H9 (cell line): Measurements from ENCODE around the gene ERCC8. TPM values are rescaled to one million over a fixed set of nuclear protein-coding genes. Genes with fewer than 3 reads are reported as not detected.

Source experiments
- DNase-seq: peaks from one replicate; pipeline ENCODE4 v3.0.0-alpha.2; 2017
- H2AFZ ChIP-seq: one replicate; pipeline ENCODE4 v1.6.1; 2013; ENCODE audit warnings: mild to moderate bottlenecking, low read length, control low read depth, moderate library complexity
- H2AK5ac ChIP-seq: 2 replicates; pipeline ENCODE4 v1.6.1; 2013; ENCODE audit warnings: low read length, control low read depth, mixed read lengths; ENCODE audit not compliant: insufficient read length
- H2BK120ac ChIP-seq: one replicate; pipeline ENCODE4 v1.6.1; 2013; ENCODE audit warnings: low read depth, mild to moderate bottlenecking, low read length, control low read depth, inconsistent platforms; ENCODE audit not compliant: poor library complexity, severe bottlenecking
- H2BK12ac ChIP-seq: 2 replicates; pipeline ENCODE4 v1.6.1; 2013; ENCODE audit warnings: low read length, control low read depth, mixed read lengths, low read depth; ENCODE audit not compliant: insufficient read length
- H2BK15ac ChIP-seq: 2 replicates; pipeline ENCODE4 v1.6.1; 2013; ENCODE audit warnings: low read depth, low read length, control low read depth
- H2BK20ac ChIP-seq: one replicate; pipeline ENCODE4 v1.6.1; 2013; ENCODE audit warnings: low read depth, mild to moderate bottlenecking, low read length, control low read depth, inconsistent platforms; ENCODE audit not compliant: poor library complexity, severe bottlenecking
- H2BK5ac ChIP-seq: 2 replicates; pipeline ENCODE4 v1.6.1; 2013; ENCODE audit warnings: low read length, control low read depth, mixed read lengths; ENCODE audit not compliant: insufficient read length
- H3K14ac ChIP-seq: 2 replicates; pipeline ENCODE4 v1.6.1; 2013; ENCODE audit warnings: low read length, control low read depth; ENCODE audit not compliant: insufficient read depth
- H3K18ac ChIP-seq: 2 replicates; pipeline ENCODE4 v1.6.1; 2013; ENCODE audit warnings: low read depth, mild to moderate bottlenecking, mixed read lengths, low read length, control low read depth; ENCODE audit not compliant: insufficient read length
- H3K23ac ChIP-seq: 2 replicates; pipeline ENCODE4 v1.6.1; 2013; ENCODE audit warnings: low read length, control low read depth, mixed read lengths, low read depth; ENCODE audit not compliant: insufficient read length
- H3K23me2 ChIP-seq: 2 replicates; pipeline ENCODE4 v1.6.1; 2013; ENCODE audit warnings: low read depth, mild to moderate bottlenecking, mixed read lengths, low read length, control low read depth; ENCODE audit not compliant: insufficient read length, poor library complexity, severe bottlenecking
- H3K27ac ChIP-seq: 2 replicates; pipeline ENCODE4 v1.5.1; 2013; ENCODE audit warnings: low read length, control low read depth, mixed read lengths, low read depth; ENCODE audit not compliant: insufficient read length
- H3K27me3 ChIP-seq: 2 replicates; pipeline ENCODE4 v1.6.1; 2013; ENCODE audit warnings: low read length, control low read depth, inconsistent platforms; ENCODE audit not compliant: insufficient read depth
- H3K4ac ChIP-seq: 2 replicates; pipeline ENCODE4 v1.6.1; 2013; ENCODE audit warnings: low read depth, mild to moderate bottlenecking, control low read depth, inconsistent platforms, low read length, moderate library complexity
- H3K4me1 ChIP-seq: 2 replicates; pipeline ENCODE4 v1.6.1; 2013; ENCODE audit warnings: low read length, control low read depth, inconsistent platforms; ENCODE audit not compliant: insufficient read depth
- H3K4me2 ChIP-seq: 2 replicates; pipeline ENCODE4 v1.6.1; 2013; ENCODE audit warnings: low read length, control low read depth, mixed read lengths; ENCODE audit not compliant: insufficient read length, insufficient read depth
- H3K56ac ChIP-seq: 2 replicates; pipeline ENCODE4 v1.6.1; 2013; ENCODE audit warnings: low read depth, mild to moderate bottlenecking, mixed read lengths, low read length, control low read depth; ENCODE audit not compliant: insufficient read length
- H3K79me1 ChIP-seq: 2 replicates; pipeline ENCODE4 v1.6.1; 2013; ENCODE audit warnings: low read depth, mild to moderate bottlenecking, moderate library complexity, low read length, control low read depth, inconsistent platforms; ENCODE audit not compliant: insufficient read depth, poor library complexity, severe bottlenecking
- H3K79me2 ChIP-seq: 2 replicates; pipeline ENCODE4 v1.6.1; 2013; ENCODE audit warnings: low read length, control low read depth, inconsistent platforms; ENCODE audit not compliant: insufficient read depth
- H3K9ac ChIP-seq: 2 replicates; pipeline ENCODE4 v1.6.1; 2013; ENCODE audit warnings: low read length, control low read depth, mixed read lengths; ENCODE audit not compliant: insufficient read length; ENCODE audit errors: extremely low read depth
- H3K9me3 ChIP-seq: one replicate; pipeline ENCODE4 v1.6.1; 2013; ENCODE audit warnings: low read depth, low read length, inconsistent platforms; ENCODE audit not compliant: control insufficient read depth
- H3T11ph ChIP-seq: one replicate; pipeline ENCODE4 v1.6.1; 2013; ENCODE audit warnings: mild to moderate bottlenecking, low read length, control low read depth, inconsistent platforms
- H4K20me1 ChIP-seq: one replicate; pipeline ENCODE4 v1.6.1; 2013; ENCODE audit not compliant: control insufficient read depth, insufficient read length, insufficient read depth
- H4K5ac ChIP-seq: 2 replicates; pipeline ENCODE4 v1.6.1; 2013; ENCODE audit warnings: low read depth, mild to moderate bottlenecking, mixed read lengths, low read length, control low read depth; ENCODE audit not compliant: insufficient read length
- H4K8ac ChIP-seq: replicated peaks from 2 replicates; pipeline ENCODE4 v1.6.1; 2013; ENCODE audit warnings: low read length, control low read depth, mixed read lengths, low read depth; ENCODE audit not compliant: insufficient read length
- H4K91ac ChIP-seq: 2 replicates; pipeline ENCODE4 v1.6.1; 2013; ENCODE audit warnings: low read depth, mild to moderate bottlenecking, moderate library complexity, mixed read lengths, low read length, control low read depth; ENCODE audit not compliant: insufficient read length
- H3K27ac Mint-ChIP-seq, 3 experiments: 2 replicates in 2 of 3; 3 replicates in 1 of 3; pipeline ENCODE4 v1.8.0; 2020 to 2021; ENCODE audit warnings: mixed read lengths in 3 of 3, mild to moderate bottlenecking in 1 of 3, moderate library complexity in 1 of 3
- H3K27me3 Mint-ChIP-seq: 2 replicates; pipeline ENCODE4 v1.8.0; 2021; ENCODE audit warnings: low read depth, mild to moderate bottlenecking, moderate library complexity, mixed read lengths
- H3K36me3 Mint-ChIP-seq, 3 experiments: 2 replicates in 2 of 3; 3 replicates in 1 of 3; pipeline ENCODE4 v1.8.0; 2020 to 2021; ENCODE audit warnings: low read depth in 3 of 3, mixed read lengths in 3 of 3; ENCODE audit not compliant: insufficient read depth in 1 of 3
- H3K4me1 Mint-ChIP-seq, 2 experiments: 2 replicates each; pipeline ENCODE4 v1.8.0; 2020; ENCODE audit warnings: mixed read lengths in 2 of 2
- H3K4me3 Mint-ChIP-seq, 2 experiments: 2 replicates in 1 of 2; 3 replicates in 1 of 2; pipeline ENCODE4 v1.8.0; 2020 to 2021; ENCODE audit warnings: mild to moderate bottlenecking in 2 of 2, mixed read lengths in 2 of 2, moderate library complexity in 1 of 2
- H3K9me3 Mint-ChIP-seq, 2 experiments: 2 replicates in 1 of 2; 3 replicates in 1 of 2; pipeline ENCODE4 v1.8.0; 2020; ENCODE audit warnings: mild to moderate bottlenecking in 2 of 2, mixed read lengths in 2 of 2, moderate library complexity in 1 of 2
- CTCF ChIP-seq: fragments of 200-600 bp; sonication (generic); conservative IDR thresholded peaks from 3 replicates; pipeline ENCODE4 v1.8.0; 2021; ENCODE audit warnings: antibody characterized with exemption, mild to moderate bottlenecking
- WGBS: extraction: QIAGEN DNeasy Blood & Tissue Kit; methylation state at CpG from one replicate; pipeline ENCODE4 v1.1.7; 2013; ENCODE audit warnings: missing lambda C conversion rate, low lambda C conversion rate, mixed read lengths; ENCODE audit not compliant: insufficient read length; ENCODE audit errors: extremely low coverage; 5-methylcytosine and 5-hydroxymethylcytosine counted together
- total RNA-seq: library from RNA; stranded (reverse); gene quantifications from 2 replicates; pipeline ENCODE4 v1.2.1, GENCODE V29; 2021

The ERCC8 gene
- total RNA-seq, 1 experiment from 2014 or later = 18.0 TPM

- H4K5ac ChIP-seq = no peak overlapping the region
- no peak for DNase-seq
- no peaks in the 10 kb centered on the region for H3K4me1 ChIP-seq
- no peak overlapping the region for H2BK5ac ChIP-seq
- no peak overlapping the region for H3K56ac ChIP-seq
- H3K4me2 ChIP-seq = no peak overlapping the region
- H3K4ac ChIP-seq = no peak overlapping the region
- no peak overlapping the region for H3T11ph ChIP-seq
- H2BK12ac ChIP-seq = no peak overlapping the region
- WGBS = no CpG with 5 or more reads among the region's 3 CpGs
- H2BK15ac ChIP-seq = no peak overlapping the region
- H3K79me2 ChIP-seq = no peaks in the 10 kb centered on the region
- H4K20me1 ChIP-seq = no peaks in the 10 kb centered on the region
- no peak overlapping the region for H4K8ac ChIP-seq
- H2AK5ac ChIP-seq = no peak overlapping the region
- Mint-ChIP-seq H3K9me3 (peaks cover 0 to 4% of the 10 kb centered on the region in 2 experiments; a peak in 4 of 5 replicates), H3K27me3 (no peaks in the 10 kb centered on the region; the same call in 1 of the 2 replicates), H3K4me3 (no peak overlapping the region), H3K4me1 (no peaks in the 10 kb centered on the region), H3K36me3 (peaks cover 0 to 3% (median 0%) of the 10 kb centered on the region in 3 experiments; a peak in 3 of 7 replicates), H3K27ac (no peak overlapping the region)
- H2BK20ac ChIP-seq = no peak overlapping the region
- H3K23ac ChIP-seq = no peak overlapping the region
- no peak overlapping the region for H3K27ac ChIP-seq
- no peaks in the 10 kb centered on the region for H3K9me3 ChIP-seq
- TF ChIP-seq CTCF = no peak
- no peak overlapping the region for H3K9ac ChIP-seq
- H2BK120ac ChIP-seq = no peak overlapping the region
- H3K18ac ChIP-seq = no peak overlapping the region
- H3K79me1 ChIP-seq = no peaks in the 10 kb centered on the region
- H3K27me3 ChIP-seq = no peaks in the 10 kb centered on the region
- no peak overlapping the region for H2AFZ ChIP-seq
- no peak overlapping the region for H4K91ac ChIP-seq
- H3K23me2 ChIP-seq = no peaks in the 10 kb centered on the region
- no peak overlapping the region for H3K14ac ChIP-seq
Measured at GRCh38 chr5:60852940-60853339, 91.9 kb downstream of the ERCC8 start.
